ENCODE measurements around the gene GRXCR2. TPM values are rescaled to one million over a fixed set of nuclear protein-coding genes. Genes with fewer than 3 reads are reported as not detected.

GRXCR2 gene
- total RNA-seq, 2 donors from 2014 or later, result not detected

DNA sequence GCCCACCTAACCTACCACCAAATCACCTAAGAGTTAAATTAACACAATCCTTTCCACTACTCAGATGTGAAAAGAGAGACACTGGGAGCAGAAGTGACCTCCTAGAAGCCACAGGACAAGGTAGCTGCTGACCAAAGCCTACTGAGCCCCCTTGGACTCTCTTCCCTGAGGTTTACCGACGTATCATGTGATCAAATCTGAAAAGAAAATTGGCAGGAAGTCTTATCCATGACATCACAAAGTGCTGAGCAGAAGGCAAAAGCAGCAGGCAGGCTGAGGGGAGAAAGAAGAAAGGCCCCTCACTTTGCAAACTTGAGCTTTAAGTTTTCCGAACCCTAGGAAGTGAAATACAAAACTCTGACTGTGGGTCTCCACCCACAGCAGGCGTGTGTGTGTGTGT is 48.8 kb downstream of the GRXCR2 start:
- Histone ChIP-seq H3K27ac (no peak overlapping the region), H3K27me3 (replicated peaks; ENCODE audit: insufficient read depth) (no peaks in the 10 kb centered on the region), H3K4me3 (no peak overlapping the region), H3K36me3 (no peaks in the 10 kb centered on the region), H3K9me3 (no peaks in the 10 kb centered on the region), H3K4me1 (ENCODE audit: control insufficient read depth in 1 of 2, low read depth in 2 of 2) (peaks cover 0 to 7% of the 10 kb centered on the region in 2 donors)
- TF ChIP-seq CTCF (IDR thresholded peaks at IDR 0.05), result no peak
- no peak for ATAC-seq (ENCODE audit: insufficient number of reproducible peaks, low FRiP score, low read depth)
- no peak for DNase-seq (ENCODE audit: low spot score)

GRCh38 chr5:145818604-145819003 is 54.2 kb downstream of the GRXCR2 start:
- no peak for ATAC-seq (ENCODE audit: insufficient number of reproducible peaks, low FRiP score, low read depth)
- no peak overlapping the region for H3K27ac ChIP-seq
- no peak for DNase-seq (ENCODE audit: low spot score)
- no peaks in the 10 kb centered on the region for H3K36me3 ChIP-seq
- no peaks in the 10 kb centered on the region for H3K9me3 ChIP-seq
- no peak for TF ChIP-seq CTCF (IDR thresholded peaks at IDR 0.05)
- peaks cover 0 to 2% of the 10 kb centered on the region in 2 donors for H3K4me1 ChIP-seq (ENCODE audit: control insufficient read depth in 1 of 2, low read depth in 2 of 2)
- no peak overlapping the region for H3K4me3 ChIP-seq
- no peaks in the 10 kb centered on the region for H3K27me3 ChIP-seq (replicated peaks; ENCODE audit: insufficient read depth)

DNA sequence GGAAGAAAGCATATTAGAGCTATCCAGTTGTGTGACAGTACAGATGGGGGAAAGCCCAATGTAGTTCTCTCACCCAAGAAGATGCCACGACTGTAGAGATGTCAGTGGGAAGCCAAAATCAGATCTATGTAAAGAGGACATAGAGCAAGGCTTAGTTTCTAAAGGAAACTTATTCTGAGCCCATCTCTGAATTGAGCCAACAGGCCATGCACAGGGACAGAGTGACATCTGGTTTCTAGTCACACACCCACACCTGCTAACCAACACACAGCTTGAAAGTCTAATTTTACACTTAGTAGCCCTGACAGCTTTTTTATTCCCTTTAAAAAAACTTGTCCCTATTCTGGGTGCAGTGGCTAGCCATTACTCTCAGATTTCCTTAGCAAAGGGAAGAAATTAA is 59.9 kb downstream of the GRXCR2 start:
- TF ChIP-seq CTCF (IDR thresholded peaks at IDR 0.05), result no peak
- Histone ChIP-seq H3K27me3 (replicated peaks; ENCODE audit: insufficient read depth) (no peaks in the 10 kb centered on the region), H3K27ac (no peak overlapping the region), H3K4me3 (no peak overlapping the region), H3K4me1 (ENCODE audit: control insufficient read depth in 1 of 2, low read depth in 2 of 2) (no peaks in the 10 kb centered on the region), H3K36me3 (peaks cover 6% of the 10 kb centered on the region), H3K9me3 (no peaks in the 10 kb centered on the region)
- DNase-seq (ENCODE audit: low spot score) (no peak), ATAC-seq (ENCODE audit: insufficient number of reproducible peaks, low FRiP score, low read depth) (no peak)

DNA sequence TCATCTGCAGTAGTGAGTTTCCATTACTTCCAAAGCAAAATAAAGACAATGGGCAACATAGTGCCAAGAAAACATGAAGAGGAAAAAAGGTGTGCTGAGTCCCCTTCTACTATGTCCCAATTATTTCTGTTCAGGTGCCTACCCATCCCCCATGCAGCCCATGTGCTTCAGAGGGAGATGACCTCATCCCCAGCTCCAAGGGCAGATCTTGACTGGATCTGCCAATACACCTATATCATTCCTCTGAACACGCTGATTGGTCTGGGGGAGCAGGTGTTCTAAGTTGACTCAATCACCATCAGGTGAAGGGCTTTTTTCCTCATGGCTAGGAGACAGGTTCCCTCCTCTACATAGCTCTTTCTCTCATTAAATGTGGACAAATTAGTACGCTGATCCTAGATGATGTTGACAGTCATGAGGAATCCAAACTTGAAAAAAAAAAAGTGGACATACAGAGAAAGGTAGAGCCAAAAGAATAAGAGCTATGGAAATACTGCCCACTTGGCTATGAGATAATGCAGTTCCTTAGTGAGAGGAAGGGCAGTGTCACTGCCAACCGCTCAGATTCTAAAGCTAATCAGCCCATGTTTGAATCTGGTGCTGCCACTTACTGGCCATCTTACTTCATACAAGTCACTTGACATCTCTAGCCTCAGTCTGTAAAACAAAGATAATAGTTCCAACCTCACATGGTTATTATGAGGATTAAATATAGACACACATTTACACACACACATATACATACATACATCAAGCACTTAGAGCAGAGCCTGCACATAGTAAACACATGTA is 60.8 kb downstream of the GRXCR2 start:
- ATAC-seq (ENCODE audit: insufficient number of reproducible peaks, low FRiP score, low read depth), result no peak
- no peaks in the 10 kb centered on the region for H3K27me3 ChIP-seq (replicated peaks; ENCODE audit: insufficient read depth)
- H3K9me3 ChIP-seq, result no peaks in the 10 kb centered on the region
- no peak overlapping the region for H3K4me3 ChIP-seq
- H3K4me1 ChIP-seq (ENCODE audit: control insufficient read depth in 1 of 2, low read depth in 2 of 2), result no peaks in the 10 kb centered on the region
- DNase-seq (ENCODE audit: low spot score), result no peak
- H3K27ac ChIP-seq, result no peak overlapping the region
- TF ChIP-seq CTCF (IDR thresholded peaks at IDR 0.05), result no peak
- H3K36me3 ChIP-seq, result peaks cover 6% of the 10 kb centered on the region

Other genes with a start within 250 kb of the GRXCR2 start
- 10 to 100 TPM; 10.7 to 27.9 TPM for gene PRELID2, start 37.7 kb downstream of the GRXCR2 start, total RNA-seq
- gene SH3RF2, start 63.6 kb upstream of the GRXCR2 start, total RNA-seq, result 10 to 100 TPM in 1 of 2 donors, 1 to 10 TPM in 1; 8.1 to 16.4 TPM
- gene PLAC8L1, start 232.6 kb upstream of the GRXCR2 start, total RNA-seq, result not detected